Endodermal cell (in vitro differentiated cells): ENCODE results near the gene SMAD2. TPM values are rescaled to one million over a fixed set of nuclear protein-coding genes. Genes with fewer than 3 reads are reported as not detected.

Source experiments
- DNase-seq: peaks from one replicate; pipeline ENCODE4 v3.0.0-alpha.2; 2017
- H3K27ac ChIP-seq: 2 replicates; pipeline ENCODE4 v1.5.1; 2013; ENCODE audit warnings: mild to moderate bottlenecking, low read depth, low read length, moderate library complexity
- H3K27me3 ChIP-seq: 2 replicates; pipeline ENCODE4 v1.6.1; 2013; ENCODE audit warnings: mild to moderate bottlenecking, low read length, moderate library complexity; ENCODE audit not compliant: insufficient read depth, control insufficient read depth, poor library complexity, severe bottlenecking
- H3K36me3 ChIP-seq: 2 replicates; pipeline ENCODE4 v1.7.0; 2013; ENCODE audit warnings: mild to moderate bottlenecking, low read length, moderate library complexity; ENCODE audit not compliant: control insufficient read depth, insufficient read depth
- H3K4me1 ChIP-seq: one replicate; pipeline ENCODE4 v1.7.0; 2013; ENCODE audit warnings: low read length; ENCODE audit not compliant: control insufficient read depth, insufficient read depth
- H3K4me3 ChIP-seq: 2 replicates; pipeline ENCODE4 v1.5.1; 2013; ENCODE audit warnings: mild to moderate bottlenecking, low read length, moderate library complexity
- H3K9ac ChIP-seq: 2 replicates; pipeline ENCODE4 v1.6.1; 2013; ENCODE audit warnings: mild to moderate bottlenecking, low read length, moderate library complexity; ENCODE audit not compliant: poor library complexity, severe bottlenecking; ENCODE audit errors: extremely low read depth
- H3K9me3 ChIP-seq: 2 replicates; pipeline ENCODE4 v1.6.1; 2013; ENCODE audit warnings: mild to moderate bottlenecking, low read length, moderate library complexity; ENCODE audit not compliant: control insufficient read depth
- H3K27ac Mint-ChIP-seq: 2 replicates; pipeline ENCODE4 v1.8.0; 2020; ENCODE audit warnings: mixed read lengths
- H3K27me3 Mint-ChIP-seq: 2 replicates; pipeline ENCODE4 v1.8.0; 2021; ENCODE audit warnings: mild to moderate bottlenecking, mixed read lengths; ENCODE audit not compliant: insufficient read depth
- H3K36me3 Mint-ChIP-seq: 2 replicates; pipeline ENCODE4 v1.8.0; 2020; ENCODE audit warnings: low read depth, mixed read lengths
- H3K4me1 Mint-ChIP-seq: 2 replicates; pipeline ENCODE4 v1.8.0; 2020; ENCODE audit warnings: mixed read lengths
- H3K4me3 Mint-ChIP-seq: 2 replicates; pipeline ENCODE4 v1.8.0; 2020; ENCODE audit warnings: mild to moderate bottlenecking, moderate library complexity, mixed read lengths
- H3K9me3 Mint-ChIP-seq: 2 replicates; pipeline ENCODE4 v1.8.0; 2020; ENCODE audit warnings: mild to moderate bottlenecking, mixed read lengths
- WGBS, 2 experiments: methylation state at CpG; one replicate each; pipeline versions ENCODE4 v1.1.5 to v1.1.7; 2013; ENCODE audit warnings: missing lambda C conversion rate in 2 of 2, mixed read lengths in 1 of 2; ENCODE audit not compliant: insufficient coverage in 1 of 2, insufficient read length in 1 of 2; 5-methylcytosine and 5-hydroxymethylcytosine counted together
- total RNA-seq, 2 donors: library from RNA; stranded (reverse); fragmentation: NEBNext Ultra II Directional in 1 of 2; extraction: Animal tissue kit (Norgen Biotek cat#: 25700) in 1 of 2; gene quantifications; 2 replicates in 1 of 2; 3 replicates in 1 of 2; pipeline ENCODE4 v1.2.1, GENCODE V29; 2021
- TF ChIP-seq, protein P1 (sequence below): fragments of 200-600 bp; sonication (generic); conservative IDR thresholded peaks from 2 replicates; pipeline ENCODE4 v1.5.0; 2021; ENCODE audit warnings: antibody characterized with exemption, mild to moderate bottlenecking

SMAD2 gene
- total RNA-seq, 2 donors from 2014 or later = 156 to 189 TPM

DNA sequence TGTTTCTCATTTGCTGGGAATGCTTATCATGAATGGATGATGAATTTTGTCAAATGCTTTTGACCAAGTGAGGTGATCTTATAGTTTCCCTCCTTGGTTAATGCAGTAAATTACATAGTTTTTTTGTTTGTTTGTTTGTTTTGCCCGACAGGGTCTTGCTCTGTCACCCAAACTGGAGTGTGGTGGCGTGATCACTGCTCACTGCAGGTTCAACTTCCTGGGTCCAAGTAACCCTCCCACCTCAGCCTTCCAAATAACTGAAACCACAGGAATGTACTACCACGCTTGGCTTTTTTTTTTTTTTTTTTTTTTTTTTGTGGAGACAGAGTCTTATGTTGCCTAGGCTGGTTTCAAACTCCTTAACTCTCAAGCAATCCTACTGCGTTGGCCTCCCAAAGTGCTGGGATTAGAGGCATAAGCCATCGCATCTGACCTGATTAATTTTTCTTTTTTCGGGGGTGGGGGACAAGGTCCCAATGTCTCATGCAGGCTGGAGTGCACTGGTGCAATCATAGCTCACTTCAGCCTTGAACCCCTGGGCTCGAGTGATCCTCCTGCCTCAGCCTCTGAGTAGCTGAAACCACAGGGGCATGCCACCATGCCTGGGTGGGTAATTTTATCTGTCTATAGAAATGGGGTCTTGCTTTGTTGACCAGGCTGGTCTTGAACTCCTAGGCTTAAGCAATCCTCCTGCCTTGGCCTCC lies 48.6 kb downstream of the SMAD2 start:
- no peak overlapping the region for H3K9ac ChIP-seq
- DNase-seq = no peak
- H3K9me3 Mint-ChIP-seq = no peaks in the 10 kb centered on the region
- H3K27ac Mint-ChIP-seq = peak overlapping the region; percentile 53
- peaks cover 20% of the 10 kb centered on the region for H3K4me1 Mint-ChIP-seq
- no peaks in the 10 kb centered on the region for H3K9me3 ChIP-seq
- WGBS, 2 experiments = 93 to 94% methylated on average over 3 to 6 of the region's 7 CpGs
- no peaks in the 10 kb centered on the region for H3K27me3 ChIP-seq
- TF ChIP-seq, protein P1, sequence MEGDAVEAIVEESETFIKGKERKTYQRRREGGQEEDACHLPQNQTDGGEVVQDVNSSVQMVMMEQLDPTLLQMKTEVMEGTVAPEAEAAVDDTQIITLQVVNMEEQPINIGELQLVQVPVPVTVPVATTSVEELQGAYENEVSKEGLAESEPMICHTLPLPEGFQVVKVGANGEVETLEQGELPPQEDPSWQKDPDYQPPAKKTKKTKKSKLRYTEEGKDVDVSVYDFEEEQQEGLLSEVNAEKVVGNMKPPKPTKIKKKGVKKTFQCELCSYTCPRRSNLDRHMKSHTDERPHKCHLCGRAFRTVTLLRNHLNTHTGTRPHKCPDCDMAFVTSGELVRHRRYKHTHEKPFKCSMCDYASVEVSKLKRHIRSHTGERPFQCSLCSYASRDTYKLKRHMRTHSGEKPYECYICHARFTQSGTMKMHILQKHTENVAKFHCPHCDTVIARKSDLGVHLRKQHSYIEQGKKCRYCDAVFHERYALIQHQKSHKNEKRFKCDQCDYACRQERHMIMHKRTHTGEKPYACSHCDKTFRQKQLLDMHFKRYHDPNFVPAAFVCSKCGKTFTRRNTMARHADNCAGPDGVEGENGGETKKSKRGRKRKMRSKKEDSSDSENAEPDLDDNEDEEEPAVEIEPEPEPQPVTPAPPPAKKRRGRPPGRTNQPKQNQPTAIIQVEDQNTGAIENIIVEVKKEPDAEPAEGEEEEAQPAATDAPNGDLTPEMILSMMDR = no peak
- H3K4me1 ChIP-seq = peaks cover 12% of the 10 kb centered on the region
- H3K4me3 ChIP-seq = peak overlapping the region; percentile 7
- peaks cover 62% of the 10 kb centered on the region for H3K36me3 Mint-ChIP-seq
- peaks cover 92% of the 10 kb centered on the region for H3K36me3 ChIP-seq
- H3K4me3 Mint-ChIP-seq = no peak overlapping the region
- H3K27me3 Mint-ChIP-seq = no peaks in the 10 kb centered on the region
- H3K27ac ChIP-seq = no peak overlapping the region

DNA sequence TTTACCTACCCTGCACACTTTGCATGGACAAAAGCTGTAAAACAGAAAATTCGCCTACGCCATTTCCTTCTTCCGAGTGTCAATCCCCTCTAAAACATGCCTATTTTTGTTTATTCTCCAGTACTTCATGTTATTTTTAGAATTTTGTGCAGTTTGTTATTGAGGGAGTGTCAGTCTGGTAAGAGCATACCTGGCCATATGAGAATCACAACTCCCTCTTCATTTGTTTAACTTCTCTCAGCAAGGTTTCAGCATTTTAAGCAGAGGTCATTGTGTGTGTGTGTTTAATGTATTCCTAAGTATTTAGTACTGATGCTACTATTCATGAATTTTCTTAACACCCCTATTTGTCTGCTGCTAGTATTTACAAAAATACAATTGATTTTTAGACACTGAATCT lies 49.4 kb downstream of the SMAD2 start:
- Histone ChIP-seq H3K27ac (no peak overlapping the region), H3K4me3 (peak overlapping the region; percentile 7), H3K36me3 (peaks cover 92% of the 10 kb centered on the region), H3K27me3 (no peaks in the 10 kb centered on the region), H3K9me3 (no peaks in the 10 kb centered on the region), H3K9ac (no peak overlapping the region), H3K4me1 (peaks cover 12% of the 10 kb centered on the region)
- 60 to 84% methylated on average over 1 to 3 of the region's 3 CpGs for WGBS, 2 experiments
- Mint-ChIP-seq H3K4me3 (no peak overlapping the region), H3K36me3 (peaks cover 57% of the 10 kb centered on the region), H3K4me1 (peaks cover 19% of the 10 kb centered on the region), H3K9me3 (no peaks in the 10 kb centered on the region), H3K27me3 (no peaks in the 10 kb centered on the region), H3K27ac (no peak overlapping the region)
- TF ChIP-seq, protein P1 = no peak
- DNase-seq = no peak

DNA sequence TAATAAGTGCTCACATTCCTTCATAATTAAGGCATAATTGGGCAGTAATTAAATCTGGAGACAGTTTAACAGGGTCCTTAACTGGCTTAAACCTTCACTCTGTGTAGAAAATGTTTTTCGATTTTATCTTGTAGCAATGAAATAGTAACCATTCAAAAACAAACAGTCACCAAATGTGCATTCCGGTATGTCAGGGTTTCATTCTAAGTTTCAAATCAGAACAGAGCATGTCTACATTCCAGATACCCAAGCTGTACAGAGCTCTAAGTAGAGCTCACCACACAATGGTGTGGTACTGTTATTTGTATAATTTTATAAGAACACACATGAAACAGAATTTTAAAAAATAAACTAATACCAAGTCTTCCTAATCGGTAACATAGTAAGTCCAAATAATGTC lies 52.6 kb downstream of the SMAD2 start:
- Mint-ChIP-seq H3K36me3 (peaks cover 51% of the 10 kb centered on the region), H3K27ac (no peak overlapping the region), H3K9me3 (no peaks in the 10 kb centered on the region), H3K4me3 (no peak overlapping the region), H3K4me1 (peaks cover 37% of the 10 kb centered on the region), H3K27me3 (no peaks in the 10 kb centered on the region)
- no peaks in the 10 kb centered on the region for H3K9me3 ChIP-seq
- no peak overlapping the region for H3K9ac ChIP-seq
- TF ChIP-seq, protein P1 = no peak
- H3K4me3 ChIP-seq = no peak overlapping the region
- DNase-seq = no peak
- WGBS, 2 experiments = 100% methylated on average over 2 to 3 of the region's 3 CpGs
- no peak overlapping the region for H3K27ac ChIP-seq
- peaks cover 92% of the 10 kb centered on the region for H3K36me3 ChIP-seq
- H3K4me1 ChIP-seq = peaks cover 12% of the 10 kb centered on the region
- H3K27me3 ChIP-seq = no peaks in the 10 kb centered on the region
